ENCODE results near the gene SRPK1. TPM values are rescaled to one million over a fixed set of nuclear protein-coding genes. Genes with fewer than 3 reads are reported as not detected.

SRPK1 gene
- total RNA-seq, 2 donors from 2014 or later, result 86.2 to 98.5 TPM

DNA sequence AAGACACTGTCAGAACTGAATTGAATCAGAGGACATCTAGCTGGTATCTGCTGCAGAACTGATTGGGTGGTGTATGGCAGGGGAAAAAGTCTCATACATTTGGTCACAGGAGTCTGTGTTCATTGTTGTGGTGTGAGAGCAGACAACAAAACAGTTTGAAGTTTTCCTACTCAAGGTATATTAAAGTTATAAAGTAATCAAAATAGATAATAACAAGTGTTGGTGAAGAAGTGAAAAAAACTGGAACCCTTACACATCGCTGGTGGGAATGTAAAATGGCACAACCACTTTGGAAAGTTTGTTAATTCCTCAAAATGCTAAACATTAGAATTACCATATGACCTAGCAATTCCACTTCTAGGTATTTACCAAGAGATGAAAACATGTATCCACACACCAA is 24.7 kb downstream of the SRPK1 start:
- WGBS, 2 experiments (ENCODE audit: insufficient coverage in 1 of 2, insufficient read length in 1 of 2), result 100% methylated on average over 1 of the region's 1 CpG; no CpG with 5 or more reads in 1 of the 2 experiments
- no peak overlapping the region for H3K9ac ChIP-seq (ENCODE audit: extremely low read depth, low read length, poor library complexity, severe bottlenecking)

GRCh38 chr6:35895560-35895959 is 25.3 kb downstream of the SRPK1 start:
- Histone ChIP-seq H3K4me1 (ENCODE audit: control insufficient read depth, insufficient read depth, low read length) (no peaks in the 10 kb centered on the region), H3K36me3 (ENCODE audit: control insufficient read depth, insufficient read depth, low read length) (peaks cover 36% of the 10 kb centered on the region), H3K4me3 (ENCODE audit: low read length) (no peak overlapping the region), H3K27ac (ENCODE audit: low read depth, low read length) (no peak overlapping the region), H3K9me3 (ENCODE audit: control insufficient read depth, low read length) (no peaks in the 10 kb centered on the region), H3K27me3 (ENCODE audit: control insufficient read depth, insufficient read depth, low read length, poor library complexity, severe bottlenecking) (no peaks in the 10 kb centered on the region), H3K9ac (ENCODE audit: extremely low read depth, low read length, poor library complexity, severe bottlenecking) (no peak overlapping the region)
- Mint-ChIP-seq H3K27ac (peak overlapping the region; percentile 40), H3K36me3 (ENCODE audit: low read depth) (peaks cover 40% of the 10 kb centered on the region), H3K27me3 (ENCODE audit: insufficient read depth) (no peaks in the 10 kb centered on the region), H3K9me3 (no peaks in the 10 kb centered on the region), H3K4me3 (no peak overlapping the region), H3K4me1 (peaks cover 8% of the 10 kb centered on the region)
- WGBS, 2 experiments (ENCODE audit: insufficient coverage in 1 of 2, insufficient read length in 1 of 2), result 70 to 91% methylated on average over 2 to 3 of the region's 3 CpGs
- TF ChIP-seq, protein P1, sequence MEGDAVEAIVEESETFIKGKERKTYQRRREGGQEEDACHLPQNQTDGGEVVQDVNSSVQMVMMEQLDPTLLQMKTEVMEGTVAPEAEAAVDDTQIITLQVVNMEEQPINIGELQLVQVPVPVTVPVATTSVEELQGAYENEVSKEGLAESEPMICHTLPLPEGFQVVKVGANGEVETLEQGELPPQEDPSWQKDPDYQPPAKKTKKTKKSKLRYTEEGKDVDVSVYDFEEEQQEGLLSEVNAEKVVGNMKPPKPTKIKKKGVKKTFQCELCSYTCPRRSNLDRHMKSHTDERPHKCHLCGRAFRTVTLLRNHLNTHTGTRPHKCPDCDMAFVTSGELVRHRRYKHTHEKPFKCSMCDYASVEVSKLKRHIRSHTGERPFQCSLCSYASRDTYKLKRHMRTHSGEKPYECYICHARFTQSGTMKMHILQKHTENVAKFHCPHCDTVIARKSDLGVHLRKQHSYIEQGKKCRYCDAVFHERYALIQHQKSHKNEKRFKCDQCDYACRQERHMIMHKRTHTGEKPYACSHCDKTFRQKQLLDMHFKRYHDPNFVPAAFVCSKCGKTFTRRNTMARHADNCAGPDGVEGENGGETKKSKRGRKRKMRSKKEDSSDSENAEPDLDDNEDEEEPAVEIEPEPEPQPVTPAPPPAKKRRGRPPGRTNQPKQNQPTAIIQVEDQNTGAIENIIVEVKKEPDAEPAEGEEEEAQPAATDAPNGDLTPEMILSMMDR (conservative IDR thresholded peaks at IDR 0.05), result no peak
- DNase-seq, result no peak

More for the DNA sequence above, 24.7 kb downstream of the SRPK1 start:
- Histone ChIP-seq H3K9me3 (ENCODE audit: control insufficient read depth, low read length) (no peaks in the 10 kb centered on the region), H3K4me3 (ENCODE audit: low read length) (no peak overlapping the region), H3K36me3 (ENCODE audit: control insufficient read depth, insufficient read depth, low read length) (peaks cover 34% of the 10 kb centered on the region), H3K27ac (ENCODE audit: low read depth, low read length) (no peak overlapping the region), H3K27me3 (ENCODE audit: control insufficient read depth, insufficient read depth, low read length, poor library complexity, severe bottlenecking) (no peaks in the 10 kb centered on the region), H3K4me1 (ENCODE audit: control insufficient read depth, insufficient read depth, low read length) (no peaks in the 10 kb centered on the region)
- Mint-ChIP-seq H3K27ac (peak overlapping the region; percentile 40), H3K4me3 (no peak overlapping the region), H3K9me3 (no peaks in the 10 kb centered on the region), H3K27me3 (ENCODE audit: insufficient read depth) (no peaks in the 10 kb centered on the region), H3K36me3 (ENCODE audit: low read depth) (peaks cover 41% of the 10 kb centered on the region), H3K4me1 (peaks cover 8% of the 10 kb centered on the region)
- TF ChIP-seq, protein P1 (conservative IDR thresholded peaks at IDR 0.05), result no peak
- no peak for DNase-seq

GRCh38 chr6:35894776-35895175 is 26.1 kb downstream of the SRPK1 start:
- Histone ChIP-seq H3K27ac (ENCODE audit: low read depth, low read length) (no peak overlapping the region), H3K4me3 (ENCODE audit: low read length) (no peak overlapping the region), H3K4me1 (ENCODE audit: control insufficient read depth, insufficient read depth, low read length) (no peaks in the 10 kb centered on the region), H3K9me3 (ENCODE audit: control insufficient read depth, low read length) (no peaks in the 10 kb centered on the region), H3K36me3 (ENCODE audit: control insufficient read depth, insufficient read depth, low read length) (peaks cover 37% of the 10 kb centered on the region), H3K27me3 (ENCODE audit: control insufficient read depth, insufficient read depth, low read length, poor library complexity, severe bottlenecking) (no peaks in the 10 kb centered on the region), H3K9ac (ENCODE audit: extremely low read depth, low read length, poor library complexity, severe bottlenecking) (no peak overlapping the region)
- Mint-ChIP-seq H3K27me3 (ENCODE audit: insufficient read depth) (no peaks in the 10 kb centered on the region), H3K27ac (peak overlapping the region; percentile 8), H3K36me3 (ENCODE audit: low read depth) (peaks cover 40% of the 10 kb centered on the region), H3K9me3 (no peaks in the 10 kb centered on the region), H3K4me1 (peaks cover 8% of the 10 kb centered on the region), H3K4me3 (no peak overlapping the region)
- 89% methylated on average over 2 of the region's 2 CpGs; no CpG with 5 or more reads in 1 of the 2 experiments for WGBS, 2 experiments (ENCODE audit: insufficient coverage in 1 of 2, insufficient read length in 1 of 2)
- DNase-seq, result no peak
- TF ChIP-seq, protein P1 (conservative IDR thresholded peaks at IDR 0.05), result no peak
